Natural killer cell (primary cell): ENCODE results near the gene NSUN3. TPM values are rescaled to one million over a fixed set of nuclear protein-coding genes. Genes with fewer than 3 reads are reported as not detected.

Experiments
- ATAC-seq, 3 donors: fragments of 150-1000 bp in 2 of 3; fragments of 200-7000 bp in 1 of 3; cut with Tn5 transposase; 1 replicate in 1 of 3; 2 replicates in 2 of 3; pipeline ENCODE4 v1.10.0; 2021; ENCODE audit warnings: mild to moderate bottlenecking in 2 of 3, moderate library complexity in 2 of 3
- DNase-seq, 2 donors: peaks; one replicate each; pipeline versions ENCODE4 v3.0.0 to v3.0.0-alpha.2; 2013 to 2021; ENCODE audit warnings: mixed read lengths in 1 of 2
- H3K27ac ChIP-seq: one replicate; pipeline ENCODE4 v1.5.1; 2013; ENCODE audit warnings: mild to moderate bottlenecking, low read length
- H3K27me3 ChIP-seq: one replicate; pipeline ENCODE4 v1.6.1; 2013; ENCODE audit warnings: low read length; ENCODE audit not compliant: control insufficient read depth, insufficient read depth
- H3K36me3 ChIP-seq: one replicate; pipeline ENCODE4 v1.6.1; 2013; ENCODE audit warnings: low read length; ENCODE audit not compliant: control insufficient read depth, insufficient read depth
- H3K4me1 ChIP-seq: one replicate; pipeline ENCODE4 v1.6.1; 2013; ENCODE audit warnings: low read length; ENCODE audit not compliant: control insufficient read depth, insufficient read depth
- H3K4me3 ChIP-seq: one replicate; pipeline ENCODE4 v1.5.1; 2013; ENCODE audit warnings: low read length
- H3K9me3 ChIP-seq: one replicate; pipeline ENCODE4 v1.6.1; 2013; ENCODE audit warnings: low read length; ENCODE audit not compliant: control insufficient read depth, insufficient read depth
- H3K27ac Mint-ChIP-seq, 2 donors: one replicate each; pipeline ENCODE4 v1.8.0; 2022; ENCODE audit warnings: mild to moderate bottlenecking in 2 of 2, mixed read lengths in 2 of 2, moderate library complexity in 1 of 2
- H3K27me3 Mint-ChIP-seq, 2 donors: one replicate each; pipeline ENCODE4 v1.8.0; 2022; ENCODE audit warnings: low read depth in 2 of 2, mixed read lengths in 2 of 2
- H3K36me3 Mint-ChIP-seq: one replicate; pipeline ENCODE4 v1.8.0; 2022; ENCODE audit warnings: mixed read lengths
- H3K4me1 Mint-ChIP-seq, 2 donors: one replicate each; pipeline ENCODE4 v1.8.0; 2022; ENCODE audit warnings: mixed read lengths in 2 of 2
- H3K4me3 Mint-ChIP-seq: one replicate; pipeline ENCODE4 v1.8.0; 2022; ENCODE audit warnings: mild to moderate bottlenecking, moderate library complexity, mixed read lengths
- H3K9me3 Mint-ChIP-seq, 2 donors: one replicate each; pipeline ENCODE4 v1.8.0; 2022; ENCODE audit warnings: mixed read lengths in 2 of 2
- WGBS: methylation state at CpG from one replicate; pipeline ENCODE4 v1.1.7; 2013; ENCODE audit warnings: missing lambda C conversion rate; ENCODE audit not compliant: insufficient coverage; 5-methylcytosine and 5-hydroxymethylcytosine counted together
- intact Hi-C: fragments of 100-400 bp; cut with micrococcal nuclease; formaldehyde crosslinking; loops from one replicate; pipeline ENCODE4 v1.14.2; 2022
- total RNA-seq, 4 donors: library from RNA; stranded (reverse); fragments of 120-200 nt in 1 of 4; gene quantifications; one replicate each; pipeline versions ENCODE4 v1.2.3 to v1.2.4, GENCODE V29; 2013 to 2022
- TF ChIP-seq, protein P1 (sequence below): fragments of 200-600 bp; IDR thresholded peaks from one replicate; pipeline ENCODE4 v1.8.0; 2022; ENCODE audit warnings: antibody characterized with exemption

The NSUN3 gene
- total RNA-seq, 3 donors from 2014 or later (not counting 1 experiment from before 2014, with no cell fraction given): 24.0 to 32.4 (median 28.6) TPM

DNA sequence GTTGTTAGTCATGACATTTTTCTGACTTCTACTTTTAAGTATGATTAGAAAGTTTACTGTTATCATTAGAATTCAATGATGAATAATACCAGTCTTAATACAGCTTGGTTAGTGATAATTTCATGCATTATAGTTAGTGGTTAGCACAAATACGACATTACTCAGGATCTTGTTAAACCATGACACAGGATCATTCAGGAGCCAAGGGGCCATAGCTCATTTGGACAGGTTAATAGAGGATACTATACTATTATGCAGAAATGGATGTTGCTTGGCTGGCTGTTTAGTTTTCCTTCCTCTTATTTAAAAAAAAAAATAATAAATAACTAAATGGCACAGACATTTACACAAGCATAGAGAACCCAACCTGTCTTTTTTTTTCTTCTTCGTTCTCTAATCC, 55.5 kb downstream of the NSUN3 start:
- 75% methylated on average over 2 of the region's 2 CpGs for WGBS
- Histone ChIP-seq H3K4me1 (no peaks in the 10 kb centered on the region), H3K4me3 (no peak overlapping the region), H3K27me3 (no peaks in the 10 kb centered on the region), H3K27ac (no peak overlapping the region), H3K36me3 (peaks cover 8% of the 10 kb centered on the region), H3K9me3 (no peaks in the 10 kb centered on the region)
- no peaks in the 10 kb centered on the region for H3K9me3 Mint-ChIP-seq
- no peak overlapping the region for H3K4me3 Mint-ChIP-seq
- intact Hi-C loops: no loop called here
- ATAC-seq (no peak), DNase-seq (no peak)
- TF ChIP-seq, protein P1, sequence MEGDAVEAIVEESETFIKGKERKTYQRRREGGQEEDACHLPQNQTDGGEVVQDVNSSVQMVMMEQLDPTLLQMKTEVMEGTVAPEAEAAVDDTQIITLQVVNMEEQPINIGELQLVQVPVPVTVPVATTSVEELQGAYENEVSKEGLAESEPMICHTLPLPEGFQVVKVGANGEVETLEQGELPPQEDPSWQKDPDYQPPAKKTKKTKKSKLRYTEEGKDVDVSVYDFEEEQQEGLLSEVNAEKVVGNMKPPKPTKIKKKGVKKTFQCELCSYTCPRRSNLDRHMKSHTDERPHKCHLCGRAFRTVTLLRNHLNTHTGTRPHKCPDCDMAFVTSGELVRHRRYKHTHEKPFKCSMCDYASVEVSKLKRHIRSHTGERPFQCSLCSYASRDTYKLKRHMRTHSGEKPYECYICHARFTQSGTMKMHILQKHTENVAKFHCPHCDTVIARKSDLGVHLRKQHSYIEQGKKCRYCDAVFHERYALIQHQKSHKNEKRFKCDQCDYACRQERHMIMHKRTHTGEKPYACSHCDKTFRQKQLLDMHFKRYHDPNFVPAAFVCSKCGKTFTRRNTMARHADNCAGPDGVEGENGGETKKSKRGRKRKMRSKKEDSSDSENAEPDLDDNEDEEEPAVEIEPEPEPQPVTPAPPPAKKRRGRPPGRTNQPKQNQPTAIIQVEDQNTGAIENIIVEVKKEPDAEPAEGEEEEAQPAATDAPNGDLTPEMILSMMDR: no peak
- H3K27me3 Mint-ChIP-seq: no peaks in the 10 kb centered on the region
- peaks cover 5 to 10% of the 10 kb centered on the region in 2 donors for H3K4me1 Mint-ChIP-seq
- no peaks in the 10 kb centered on the region for H3K36me3 Mint-ChIP-seq
- peak overlapping the region in 1 of 2 donors; percentile 49 for H3K27ac Mint-ChIP-seq

DNA sequence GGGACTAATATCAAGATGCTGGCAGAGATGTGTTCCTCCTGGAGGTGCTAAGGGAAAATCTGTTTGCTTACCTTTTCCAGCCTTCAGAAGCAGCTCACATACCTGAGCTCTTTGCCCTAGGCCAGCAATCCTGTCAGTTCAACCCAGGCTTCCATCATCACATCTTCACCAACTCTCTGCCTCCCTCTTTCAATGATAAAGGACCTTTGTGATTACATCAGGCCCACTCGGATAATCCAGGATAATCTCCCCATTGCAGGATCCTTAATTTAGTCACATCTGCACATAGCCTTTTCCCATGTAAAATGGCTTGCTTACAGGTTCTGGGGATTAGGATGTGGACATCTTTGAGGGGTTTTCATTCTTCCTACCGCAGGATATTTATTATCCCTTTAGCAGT, 58.3 kb downstream of the NSUN3 start:
- Histone ChIP-seq H3K27me3 (no peaks in the 10 kb centered on the region), H3K4me1 (no peaks in the 10 kb centered on the region), H3K4me3 (no peak overlapping the region), H3K36me3 (peaks cover 15% of the 10 kb centered on the region), H3K9me3 (no peaks in the 10 kb centered on the region), H3K27ac (no peak overlapping the region)
- no peak overlapping the region for H3K4me3 Mint-ChIP-seq
- DNase-seq (no peak), ATAC-seq (no peak)
- no peaks in the 10 kb centered on the region for H3K27me3 Mint-ChIP-seq
- intact Hi-C loops: no loop called here
- WGBS: 100% methylated on average over 1 of the region's 2 CpGs
- peaks cover 5% of the 10 kb centered on the region in 2 donors for H3K4me1 Mint-ChIP-seq
- TF ChIP-seq, protein P1: no peak
- no peaks in the 10 kb centered on the region for H3K36me3 Mint-ChIP-seq
- H3K27ac Mint-ChIP-seq: no peak overlapping the region
- no peaks in the 10 kb centered on the region for H3K9me3 Mint-ChIP-seq

DNA sequence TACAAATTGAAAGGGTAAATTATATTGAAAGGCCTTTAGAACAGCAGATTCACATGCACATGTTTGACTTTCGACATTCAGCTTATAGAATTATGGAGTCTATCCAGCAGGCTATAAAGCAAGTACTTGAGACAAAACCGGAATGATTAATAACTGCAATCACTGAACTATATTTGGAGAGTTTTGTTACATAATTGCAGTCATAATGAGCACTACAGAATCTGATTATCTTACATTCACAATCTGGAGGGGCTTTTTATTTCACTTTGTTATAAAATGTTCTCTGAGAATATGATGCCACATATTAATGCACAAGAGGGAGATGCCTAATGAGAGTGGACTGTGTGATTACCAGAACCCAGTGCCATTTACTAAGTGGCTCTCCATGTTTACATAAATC, 64.3 kb downstream of the NSUN3 start:
- Histone ChIP-seq H3K4me3 (no peak overlapping the region), H3K9me3 (no peaks in the 10 kb centered on the region), H3K27me3 (no peaks in the 10 kb centered on the region), H3K36me3 (peaks cover 37% of the 10 kb centered on the region), H3K27ac (no peak overlapping the region), H3K4me1 (no peaks in the 10 kb centered on the region)
- ATAC-seq (no peak), DNase-seq (no peak)
- peak overlapping the region in 1 of 2 donors; percentile 33 for H3K27ac Mint-ChIP-seq
- TF ChIP-seq, protein P1: no peak
- WGBS: 94% methylated on average over 1 of the region's 2 CpGs
- no peaks in the 10 kb centered on the region for H3K27me3 Mint-ChIP-seq
- no peak overlapping the region for H3K4me3 Mint-ChIP-seq
- H3K4me1 Mint-ChIP-seq: no peaks in the 10 kb centered on the region
- H3K9me3 Mint-ChIP-seq: no peaks in the 10 kb centered on the region
- intact Hi-C loops: no loop called here
- H3K36me3 Mint-ChIP-seq: peaks cover 12% of the 10 kb centered on the region

DNA sequence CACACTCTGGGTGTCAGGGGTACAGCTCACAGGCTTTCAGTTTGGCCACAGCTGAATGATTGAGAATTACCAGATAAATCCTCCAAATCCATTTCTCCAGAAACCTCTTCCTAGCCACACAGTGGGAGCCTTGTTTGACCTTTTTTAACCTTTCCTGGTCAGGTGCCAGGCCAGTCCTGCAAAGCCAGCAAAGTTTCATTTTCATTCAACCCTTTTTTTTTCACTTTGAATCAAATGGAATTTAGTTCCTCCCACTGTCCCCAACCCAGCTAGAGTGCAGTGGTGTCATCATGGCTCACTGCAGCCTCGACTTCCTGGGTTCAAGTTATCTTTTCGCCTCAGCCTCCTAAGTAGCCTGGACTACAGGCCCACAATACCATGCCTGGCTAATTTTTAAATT, 67.8 kb downstream of the NSUN3 start:
- no CpG with 5 or more reads among the region's 2 CpGs for WGBS
- ATAC-seq (no peak), DNase-seq (no peak)
- H3K4me1 Mint-ChIP-seq: no peaks in the 10 kb centered on the region
- H3K36me3 Mint-ChIP-seq: peaks cover 12% of the 10 kb centered on the region
- H3K27ac Mint-ChIP-seq: no peak overlapping the region
- intact Hi-C loops: no loop called here
- no peak overlapping the region for H3K4me3 Mint-ChIP-seq
- no peaks in the 10 kb centered on the region for H3K9me3 Mint-ChIP-seq
- no peaks in the 10 kb centered on the region for H3K9me3 ChIP-seq
- H3K4me1 ChIP-seq: no peaks in the 10 kb centered on the region
- TF ChIP-seq, protein P1: no peak
- no peaks in the 10 kb centered on the region for H3K27me3 ChIP-seq
- no peaks in the 10 kb centered on the region for H3K27me3 Mint-ChIP-seq
- H3K27ac ChIP-seq: no peak overlapping the region
- peaks cover 26% of the 10 kb centered on the region for H3K36me3 ChIP-seq
- no peak overlapping the region for H3K4me3 ChIP-seq
